Body of pancreas (tissue), 4 donors: Measurements from ENCODE around the gene ECEL1.

Experiments used
- CTCF ChIP-seq, 7 experiments: fragments of 450-650 bp in 4 of 7; fragments of 200-600 bp in 3 of 7; sonication (generic) in 3 of 7; IDR thresholded peaks; one replicate each; pipeline ENCODE4 v1.5.1; 2016 to 2019; ENCODE audit warnings: antibody characterized with exemption in 7 of 7
- POLR2A ChIP-seq, 3 donors: fragments of 450-650 bp; IDR thresholded peaks; one replicate each; pipeline ENCODE4 v1.6.1; 2016; ENCODE audit warnings: antibody characterized with exemption in 3 of 3, mild to moderate bottlenecking in 2 of 3

DNA sequence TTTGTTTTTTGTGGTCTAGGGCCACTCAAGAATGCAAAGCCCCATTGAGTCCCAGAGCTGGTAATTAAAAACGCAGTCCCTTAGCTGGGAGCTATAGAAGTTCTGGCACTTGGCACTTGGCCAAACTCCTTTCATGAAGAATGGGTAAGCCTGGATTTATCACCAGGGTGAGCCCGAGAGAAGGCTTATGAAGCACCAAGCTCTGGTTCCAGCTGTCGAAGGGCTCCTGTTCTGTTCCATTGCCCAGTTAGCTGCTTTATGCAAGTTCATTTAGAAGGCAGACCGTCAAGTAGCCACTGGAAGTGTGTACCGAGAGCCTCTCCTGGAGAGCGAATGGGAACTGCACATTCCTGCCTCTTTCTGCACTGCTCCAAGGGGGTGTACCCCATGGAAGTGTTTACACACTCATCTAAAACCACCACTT, 14.2 kb downstream of the ECEL1 start:
- TF ChIP-seq CTCF (IDR thresholded peaks at IDR 0.05) (no peak), POLR2A (IDR thresholded peaks at IDR 0.05) (no peak)
